SK-N-SH (cell line): Measurements from ENCODE around the gene RNF126. TPM values are rescaled to one million over a fixed set of nuclear protein-coding genes. Genes with fewer than 3 reads are reported as not detected.

Experiments used
- CTCF ChIA-PET: fragments of 300-600, 350-600 bp; formaldehyde crosslinking; extraction: SDS; loops from one replicate; lab custom pipeline; 2021; lab: Yijun Ruan, JAX
- POLR2A ChIA-PET: fragments of 350-600 bp; sonication (Branson Sonifier 250); formaldehyde crosslinking; extraction: SDS; loops from one replicate; lab custom pipeline; 2020; ENCODE audit warnings: antibody characterized with exemption, inconsistent platforms; lab: Yijun Ruan, JAX
- DNase-seq: peaks from one replicate; pipeline ENCODE4 v3.0.0; 2012
- H2AFZ ChIP-seq: fragments of 200-600 bp; sonication (generic); 2 replicates; pipeline ENCODE4 v1.8.1; 2016; ENCODE audit warnings: antibody characterized with exemption, mild to moderate bottlenecking, low read depth
- H3F3A ChIP-seq: fragments of 200-600 bp; sonication (generic); replicated peaks from 2 replicates; pipeline ENCODE3; 2016; ENCODE audit warnings: antibody characterized with exemption, mild to moderate bottlenecking; ENCODE audit not compliant: insufficient read depth
- H3K27ac ChIP-seq, 2 experiments: fragments of 200-500 bp in 1 of 2; fragments of 200-600 bp in 1 of 2; sonication (Bioruptor generic) in 1 of 2; sonication (generic), shearing (Covaris generic) in 1 of 2; 2 replicates each; pipeline versions ENCODE4 v1.5.1 to v1.6.1; 2014 to 2016; ENCODE audit warnings: low read depth in 2 of 2, inconsistent platforms in 1 of 2, low read length in 1 of 2, mild to moderate bottlenecking in 1 of 2, mixed read lengths in 1 of 2
- H3K27me3 ChIP-seq: fragments of 200-600 bp; sonication (generic), shearing (Covaris generic); 2 replicates; pipeline ENCODE4 v1.6.1; 2016; ENCODE audit warnings: mixed run types; ENCODE audit not compliant: insufficient read depth
- H3K36me3 ChIP-seq, 2 experiments: fragments of 200-500 bp in 1 of 2; fragments of 200-600 bp in 1 of 2; sonication (Bioruptor generic) in 1 of 2; sonication (generic) in 1 of 2; replicated peaks in 1 of 2; 2 replicates each; pipeline versions ENCODE3 to v1.5.1; 2014 to 2016; ENCODE audit warnings: low read length in 1 of 2, mild to moderate bottlenecking in 1 of 2; ENCODE audit not compliant: insufficient read depth in 2 of 2, control insufficient read depth in 1 of 2
- H3K4me1 ChIP-seq, 2 experiments: fragments of 200-500 bp in 1 of 2; fragments of 200-600 bp in 1 of 2; sonication (Bioruptor generic) in 1 of 2; sonication (generic), shearing (Covaris generic) in 1 of 2; 2 replicates each; pipeline versions ENCODE4 v1.5.1 to v1.6.1; 2014 to 2016; ENCODE audit warnings: low read depth in 1 of 2, low read length in 1 of 2, mixed run types in 1 of 2; ENCODE audit not compliant: insufficient read depth in 2 of 2, control insufficient read depth in 1 of 2
- H3K4me2 ChIP-seq: fragments of 200-600 bp; sonication (generic), shearing (Covaris generic); 2 replicates; pipeline ENCODE4 v1.6.1; 2017; ENCODE audit warnings: mixed run types
- H3K4me3 ChIP-seq, 2 experiments: fragments of 200-500 bp in 1 of 2; fragments of 200-600 bp in 1 of 2; sonication (Bioruptor generic) in 1 of 2; sonication (generic), shearing (Covaris generic) in 1 of 2; 2 replicates each; pipeline versions ENCODE4 v1.5.1 to v1.8.1; 2014 to 2016; ENCODE audit warnings: low read depth in 2 of 2, inconsistent platforms in 1 of 2, low read length in 1 of 2, mild to moderate bottlenecking in 1 of 2, mixed read lengths in 1 of 2, moderate library complexity in 1 of 2
- H3K79me2 ChIP-seq: fragments of 200-600 bp; sonication (generic); 2 replicates; pipeline ENCODE4 v1.8.1; 2017; ENCODE audit warnings: mild to moderate bottlenecking; ENCODE audit not compliant: insufficient read depth
- H3K9ac ChIP-seq: fragments of 200-600 bp; sonication (generic); 2 replicates; pipeline ENCODE4 v1.6.1; 2017; ENCODE audit warnings: mixed run types
- H3K9me2 ChIP-seq: fragments of 200-600 bp; sonication (generic); 2 replicates; pipeline ENCODE4 v1.6.1; 2017; ENCODE audit warnings: mixed run types
- H3K9me3 ChIP-seq: fragments of 200-600 bp; sonication (generic); 2 replicates; pipeline ENCODE4 v1.6.1; 2017; ENCODE audit warnings: mixed run types, mild to moderate bottlenecking, moderate library complexity
- H4K20me1 ChIP-seq: fragments of 200-600 bp; sonication (generic); 2 replicates; pipeline ENCODE4 v1.6.1; 2017; ENCODE audit warnings: mild to moderate bottlenecking, mixed run types; ENCODE audit not compliant: insufficient read depth
- ELF1 ChIP-seq: IDR thresholded peaks from 2 replicates; pipeline ENCODE4 v1.4.0; 2012
- MEF2A ChIP-seq: IDR thresholded peaks from 2 replicates; pipeline ENCODE4 v1.4.0; 2012; ENCODE audit warnings: low read depth, borderline replicate concordance
- MXI1 ChIP-seq: IDR thresholded peaks from 2 replicates; pipeline ENCODE4 v1.6.1; 2012; ENCODE audit warnings: mild to moderate bottlenecking, low read depth, low read length, improper control_type of control experiment
- REST ChIP-seq: IDR thresholded peaks from 2 replicates; pipeline ENCODE4 v1.6.1; 2012; ENCODE audit warnings: mild to moderate bottlenecking, low read depth, low read length, moderate library complexity
- TAF1 ChIP-seq: IDR thresholded peaks from 2 replicates; pipeline ENCODE4 v1.6.1; 2012; ENCODE audit warnings: low read depth, mild to moderate bottlenecking, low read length, moderate library complexity, borderline replicate concordance
- WGBS: methylation state at CpG from one replicate; pipeline ENCODE4 v1.1.6; 2017; ENCODE audit warnings: low lambda C conversion rate; 5-methylcytosine and 5-hydroxymethylcytosine counted together
- polyA plus RNA-seq, 3 experiments: library from polyadenylated mRNA; depleted of rRNA; stranded (reverse); fragments of >200 nt; gene quantifications; 2 replicates each; pipeline ENCODE4 v1.2.3, GENCODE V29; 2012
- TF ChIP-seq, protein P1 (sequence below): IDR thresholded peaks from 2 replicates; pipeline ENCODE4 v1.4.0; 2012; ENCODE audit warnings: low read depth, borderline replicate concordance
- TF ChIP-seq, protein P2 (sequence below): IDR thresholded peaks from 2 replicates; pipeline ENCODE4 v1.4.0; 2012; ENCODE audit warnings: low read depth

The RNF126 gene
- polyA plus RNA-seq, 1 of the 3 experiments (the other 2 are of a cell fraction): 12.9 TPM

GRCh38 chr19:657611-658010 is 5.4 kb downstream of the RNF126 start:
- Histone ChIP-seq H3F3A (no peaks in the 10 kb centered on the region), H3K27ac (no peak overlapping the region), H3K27me3 (no peaks in the 10 kb centered on the region)
- POLR2A ChIA-PET: no interaction called here
- TF ChIP-seq, protein P1, sequence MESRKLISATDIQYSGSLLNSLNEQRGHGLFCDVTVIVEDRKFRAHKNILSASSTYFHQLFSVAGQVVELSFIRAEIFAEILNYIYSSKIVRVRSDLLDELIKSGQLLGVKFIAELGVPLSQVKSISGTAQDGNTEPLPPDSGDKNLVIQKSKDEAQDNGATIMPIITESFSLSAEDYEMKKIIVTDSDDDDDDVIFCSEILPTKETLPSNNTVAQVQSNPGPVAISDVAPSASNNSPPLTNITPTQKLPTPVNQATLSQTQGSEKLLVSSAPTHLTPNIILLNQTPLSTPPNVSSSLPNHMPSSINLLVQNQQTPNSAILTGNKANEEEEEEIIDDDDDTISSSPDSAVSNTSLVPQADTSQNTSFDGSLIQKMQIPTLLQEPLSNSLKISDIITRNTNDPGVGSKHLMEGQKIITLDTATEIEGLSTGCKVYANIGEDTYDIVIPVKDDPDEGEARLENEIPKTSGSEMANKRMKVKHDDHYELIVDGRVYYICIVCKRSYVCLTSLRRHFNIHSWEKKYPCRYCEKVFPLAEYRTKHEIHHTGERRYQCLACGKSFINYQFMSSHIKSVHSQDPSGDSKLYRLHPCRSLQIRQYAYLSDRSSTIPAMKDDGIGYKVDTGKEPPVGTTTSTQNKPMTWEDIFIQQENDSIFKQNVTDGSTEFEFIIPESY: no peak
- TF ChIP-seq ELF1 (no peak), REST (no peak), MXI1 (no peak), MEF2A (no peak)
- TF ChIP-seq, protein P2, sequence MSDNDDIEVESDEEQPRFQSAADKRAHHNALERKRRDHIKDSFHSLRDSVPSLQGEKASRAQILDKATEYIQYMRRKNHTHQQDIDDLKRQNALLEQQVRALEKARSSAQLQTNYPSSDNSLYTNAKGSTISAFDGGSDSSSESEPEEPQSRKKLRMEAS: no peak
- TF ChIP-seq, all 33 proteins: peak for 0
- DNase-seq: no peak
- 96% methylated on average over 11 of the region's 19 CpGs for WGBS
- peaks cover 100% of the 10 kb centered on the region for H3K79me2 ChIP-seq
- H3K4me3 ChIP-seq: no peak overlapping the region
- CTCF ChIA-PET: interaction anchor here (2.4 kb wide), 1 partner anchor 73 kb away, joined by 6 read pairs; no protein-coding TSS in a partner anchor
- peaks cover 0 to 16% of the 10 kb centered on the region in 2 experiments for H3K36me3 ChIP-seq
- H3K9ac ChIP-seq: no peak overlapping the region
- H3K9me3 ChIP-seq: no peaks in the 10 kb centered on the region
- H4K20me1 ChIP-seq: peaks cover 98% of the 10 kb centered on the region
- H3K4me1 ChIP-seq: peaks cover 7 to 22% of the 10 kb centered on the region in 2 experiments; a peak in 2 of 4 replicates
- no peaks in the 10 kb centered on the region for H3K9me2 ChIP-seq
- H2AFZ ChIP-seq: no peak overlapping the region
- no peak overlapping the region for H3K4me2 ChIP-seq

DNA sequence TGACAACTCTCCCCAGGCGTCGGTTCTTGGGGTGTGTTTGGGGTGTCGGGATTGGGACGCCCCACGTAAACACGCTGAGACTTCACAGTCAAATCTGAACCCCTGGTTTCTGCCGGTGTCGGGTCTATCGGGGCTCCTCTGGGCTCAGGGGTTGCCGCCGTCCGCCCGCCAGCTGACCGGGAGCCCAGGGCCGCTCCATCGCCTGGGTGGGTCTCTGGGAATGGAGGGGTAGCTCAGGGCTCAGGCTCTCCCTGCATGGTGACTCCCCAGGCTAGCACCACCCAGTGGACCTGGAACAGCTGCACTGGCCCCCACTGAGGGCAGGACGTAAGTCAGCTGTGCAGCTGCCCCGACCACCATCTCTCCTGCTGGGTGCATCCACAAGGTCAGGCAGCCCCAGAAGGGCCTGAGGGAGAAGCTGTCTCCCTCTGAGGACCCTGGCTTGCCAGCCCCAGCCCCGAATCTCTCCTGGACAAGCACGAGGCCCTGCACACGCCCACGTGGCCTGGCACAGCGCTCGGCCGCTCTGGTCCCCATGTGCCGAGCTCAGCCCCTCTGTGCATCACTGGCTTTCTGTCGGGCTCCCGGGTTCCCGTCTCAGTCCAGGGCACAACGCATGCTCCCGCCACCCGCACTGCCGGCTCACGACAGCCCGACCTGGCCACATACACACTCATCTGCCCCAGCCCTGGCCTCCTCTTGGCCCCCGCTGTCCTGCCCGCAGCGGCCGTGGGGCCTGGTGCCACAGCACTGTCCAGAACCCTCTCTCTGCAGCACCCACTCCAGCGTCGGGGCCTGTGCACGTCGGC is 6.1 kb downstream of the RNF126 start:
- H3K4me2 ChIP-seq: no peak overlapping the region
- H3K9me2 ChIP-seq: no peaks in the 10 kb centered on the region
- peaks cover 99% of the 10 kb centered on the region for H4K20me1 ChIP-seq
- DNase-seq: no peak
- H3K27ac ChIP-seq: no peak overlapping the region
- H3K36me3 ChIP-seq: peaks cover 0 to 21% of the 10 kb centered on the region in 2 experiments
- peaks cover 7 to 22% of the 10 kb centered on the region in 2 experiments; a peak in 2 of 4 replicates for H3K4me1 ChIP-seq
- 96% methylated on average over 15 of the region's 43 CpGs for WGBS
- H3K79me2 ChIP-seq: peaks cover 100% of the 10 kb centered on the region
- H2AFZ ChIP-seq: no peak overlapping the region
- POLR2A ChIA-PET: no interaction called here
- TF ChIP-seq ELF1 (no peak), TAF1 (no peak), MXI1 (no peak)
- TF ChIP-seq, protein P1: no peak
- no peaks in the 10 kb centered on the region for H3F3A ChIP-seq
- no peaks in the 10 kb centered on the region for H3K27me3 ChIP-seq
- H3K9me3 ChIP-seq: no peaks in the 10 kb centered on the region
- no peak overlapping the region for H3K4me3 ChIP-seq
- CTCF ChIA-PET: interaction anchor here (0.6 to 2.4 kb wide), 4 partner anchors 19 to 77 kb away, joined by 3 to 6 read pairs (median 4); no protein-coding TSS in a partner anchor
- no peak overlapping the region for H3K9ac ChIP-seq
